K562 (cell line): ENCODE measurements around the gene PNMA8C. TPM values are rescaled to one million over a fixed set of nuclear protein-coding genes. Genes with fewer than 3 reads are reported as not detected.
A peak's percentile ranks its signal among the peaks of the same experiment; 100 is the strongest.

Experiments
- ARNT ChIP-seq, 2 experiments: fragments of 450-650 bp; IDR thresholded peaks; 2 replicates each; pipeline ENCODE4 v1.6.1; 2016; ENCODE audit warnings: mild to moderate bottlenecking in 1 of 2
- CLOCK ChIP-seq: fragments of 250-450 bp; sonication (Bioruptor Pico); IDR thresholded peaks from 2 replicates; pipeline ENCODE4 v1.4.0; 2020; ENCODE audit warnings: mild to moderate bottlenecking, moderate library complexity, borderline replicate concordance
- DEAF1 ChIP-seq: fragments of 450-650 bp; formaldehyde crosslinking; IDR thresholded peaks from 2 replicates; pipeline ENCODE4 v1.4.0; 2020; ENCODE audit warnings: mild to moderate bottlenecking, moderate library complexity
- DIDO1 ChIP-seq: fragments of 450-650 bp; IDR thresholded peaks from 2 replicates; pipeline ENCODE4 v1.6.1; 2016; ENCODE audit warnings: low read depth, missing biosample characterization, missing genetic modification characterization
- ELF2 ChIP-seq: fragments of 250-450 bp; sonication (Bioruptor Pico); IDR thresholded peaks from 2 replicates; pipeline ENCODE4 v1.5.0; 2021; ENCODE audit warnings: mild to moderate bottlenecking
- EWSR1 ChIP-seq: fragments of 450-650 bp; IDR thresholded peaks from 2 replicates; pipeline ENCODE4 v1.6.1; 2018; ENCODE audit warnings: borderline replicate concordance, mild to moderate bottlenecking, low read depth, moderate library complexity; ENCODE audit not compliant: partially characterized antibody
- GTF2A2 ChIP-seq: IDR thresholded peaks from 2 replicates; pipeline ENCODE4 v1.6.1; 2016; ENCODE audit warnings: mild to moderate bottlenecking, missing genetic modification characterization, missing compliant biosample characterization
- HDAC3 ChIP-seq: fragments of 450-650 bp; IDR thresholded peaks from 2 replicates; pipeline ENCODE4 v1.6.1; 2018; ENCODE audit warnings: borderline replicate concordance, mild to moderate bottlenecking, moderate library complexity; ENCODE audit not compliant: partially characterized antibody
- NCOA4 ChIP-seq: fragments of 450-650 bp; IDR thresholded peaks from 2 replicates; pipeline ENCODE4 v1.6.1; 2018; ENCODE audit warnings: mild to moderate bottlenecking; ENCODE audit not compliant: partially characterized antibody
- NCOA6 ChIP-seq: fragments of 450-650 bp; IDR thresholded peaks from 2 replicates; pipeline ENCODE4 v1.6.1; 2017; ENCODE audit warnings: mild to moderate bottlenecking
- NR2C1 ChIP-seq, 2 experiments: fragments of 450-650 bp; IDR thresholded peaks; 2 replicates each; pipeline ENCODE4 v1.6.1; 2017; ENCODE audit warnings: mild to moderate bottlenecking in 2 of 2, antibody characterized with exemption in 1 of 2, inconsistent platforms in 1 of 2, missing compliant biosample characterization in 1 of 2, missing genetic modification characterization in 1 of 2
- SIN3A ChIP-seq, 2 experiments: fragments of 150-350 bp in 1 of 2; IDR thresholded peaks; 2 replicates each; pipeline ENCODE4 v1.6.1; 2011 to 2016; ENCODE audit warnings: borderline replicate concordance in 2 of 2, low read depth in 2 of 2, low read length in 2 of 2, mild to moderate bottlenecking in 2 of 2, moderate library complexity in 2 of 2; ENCODE audit not compliant: control insufficient read depth in 1 of 2
- SIRT6 ChIP-seq: IDR thresholded peaks from one replicate; pipeline ENCODE4 v1.6.1; 2012; ENCODE audit warnings: low read depth, mild to moderate bottlenecking, control low read depth, inconsistent platforms, low read length, moderate library complexity
- SRSF7 ChIP-seq: fragments of 200-400 bp; formaldehyde crosslinking; optimal IDR thresholded peaks from 2 replicates; pipeline ENCODE3; 2017; ENCODE audit warnings: mild to moderate bottlenecking, low read depth, low read length
- USF1 ChIP-seq: sonication (generic); formaldehyde crosslinking; IDR thresholded peaks from 2 replicates; pipeline ENCODE4 v1.9.0; 2022; ENCODE audit warnings: mild to moderate bottlenecking, missing genetic modification reagents
- ZKSCAN8 ChIP-seq: fragments of 200-800 bp; sonication (Bioruptor generic); IDR thresholded peaks from 2 replicates; pipeline ENCODE4 v1.6.1; 2016; ENCODE audit warnings: missing genetic modification characterization, missing compliant biosample characterization
- ZSCAN32 ChIP-seq: fragments of 450-650 bp; formaldehyde crosslinking; IDR thresholded peaks from 2 replicates; pipeline ENCODE4 v1.4.0; 2020; ENCODE audit warnings: mild to moderate bottlenecking, moderate library complexity
- polyA plus RNA-seq, 8 experiments: library from polyadenylated mRNA; depleted of rRNA in 4 of 8; stranded (reverse) in 5 of 8; unstranded in 3 of 8; fragments of >200 nt; fragmentation: Nextera tagmentation in 2 of 8; fragmentation: Illumina TruSeq in 1 of 8; extraction: Ambion mirVana in 2 of 8; extraction: Trizol in 1 of 8; gene quantifications; 2 replicates each; pipeline versions ENCODE4 v1.2.1 to v1.2.3, GENCODE V29; 2011 to 2014; ENCODE audit warnings: inconsistent platforms in 1 of 8, missing spikeins in 1 of 8
- total RNA-seq, 7 experiments: library from RNA; depleted of rRNA in 6 of 7; stranded (reverse); fragments of >200 nt in 6 of 7; fragmentation: Illumina TruSeq in 2 of 7; extraction: Trizol in 2 of 7; gene quantifications; 2 replicates each; pipeline versions ENCODE4 v1.2.1 to v1.2.3, GENCODE V29; 2011 to 2021; ENCODE audit warnings: low replicate concordance in 1 of 7
- TF ChIP-seq, protein P1 (sequence below): sonication (generic); formaldehyde crosslinking; IDR thresholded peaks from 2 replicates; pipeline ENCODE4 v1.8.0; 2022; ENCODE audit warnings: missing genetic modification reagents, mild to moderate bottlenecking, moderate library complexity, borderline replicate concordance
- TF ChIP-seq, protein P2 (sequence below): fragments of 450-650 bp; IDR thresholded peaks from 2 replicates; pipeline ENCODE4 v1.6.1; 2014; ENCODE audit warnings: low read depth, mild to moderate bottlenecking, moderate library complexity, borderline replicate concordance

Gene PNMA8C
- total and polyA plus RNA-seq, 9 of the 15 experiments (the other 6 are each of a cell fraction or from before 2014, with no cell fraction given) = 0.04 to 0.05 (median 0.05) TPM; not detected in 6

- TF ChIP-seq CLOCK (CRISPR knock-in tag) (no peak), SIRT6 (no peak), DEAF1 (CRISPR knock-in tag) (no peak), DIDO1 (tag) (no peak), SIN3A (IDR thresholded peaks at IDR 0.05; ENCODE audit: borderline replicate concordance in 2 of 2, control insufficient read depth in 1 of 2, low read depth in 2 of 2, low read length in 2 of 2) (peak in 1 of 2 experiments; percentile 68; a peak in 2 of 4 replicates), GTF2A2 (tag) (no peak), ARNT (IDR thresholded peaks at IDR 0.05) (0 out of 4 replicates have a peak, but pooled peaks of 1 of the 2 experiments have one; percentile 54), SRSF7 (no peak), USF1 (CRISPR knock-in tag) (no peak), HDAC3 (no peak), NR2C1 (IDR thresholded peaks at IDR 0.05) (peak; percentile 95), NR2C1 (tag; IDR thresholded peaks at IDR 0.05) (peak; percentile 96), ZSCAN32 (no peak), NCOA6 (no peak), ELF2 (CRISPR knock-in tag) (no peak), NCOA4 (no peak), EWSR1 (no peak), ZKSCAN8 (CRISPR knock-in tag) (no peak)
- TF ChIP-seq, protein P1, sequence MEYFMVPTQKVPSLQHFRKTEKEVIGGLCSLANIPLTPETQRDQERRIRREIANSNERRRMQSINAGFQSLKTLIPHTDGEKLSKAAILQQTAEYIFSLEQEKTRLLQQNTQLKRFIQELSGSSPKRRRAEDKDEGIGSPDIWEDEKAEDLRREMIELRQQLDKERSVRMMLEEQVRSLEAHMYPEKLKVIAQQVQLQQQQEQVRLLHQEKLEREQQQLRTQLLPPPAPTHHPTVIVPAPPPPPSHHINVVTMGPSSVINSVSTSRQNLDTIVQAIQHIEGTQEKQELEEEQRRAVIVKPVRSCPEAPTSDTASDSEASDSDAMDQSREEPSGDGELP = peak; percentile 99
- TF ChIP-seq, protein P2, sequence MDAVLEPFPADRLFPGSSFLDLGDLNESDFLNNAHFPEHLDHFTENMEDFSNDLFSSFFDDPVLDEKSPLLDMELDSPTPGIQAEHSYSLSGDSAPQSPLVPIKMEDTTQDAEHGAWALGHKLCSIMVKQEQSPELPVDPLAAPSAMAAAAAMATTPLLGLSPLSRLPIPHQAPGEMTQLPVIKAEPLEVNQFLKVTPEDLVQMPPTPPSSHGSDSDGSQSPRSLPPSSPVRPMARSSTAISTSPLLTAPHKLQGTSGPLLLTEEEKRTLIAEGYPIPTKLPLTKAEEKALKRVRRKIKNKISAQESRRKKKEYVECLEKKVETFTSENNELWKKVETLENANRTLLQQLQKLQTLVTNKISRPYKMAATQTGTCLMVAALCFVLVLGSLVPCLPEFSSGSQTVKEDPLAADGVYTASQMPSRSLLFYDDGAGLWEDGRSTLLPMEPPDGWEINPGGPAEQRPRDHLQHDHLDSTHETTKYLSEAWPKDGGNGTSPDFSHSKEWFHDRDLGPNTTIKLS = no peak
These were observed 17.4 kb downstream of the PNMA8C start (continued) for GRCh38 chr19:46411088-46411924.
